ENCODE results near the gene CYP27C1.
"Not testable (repeated sequence)": the region's sequence is repeated elsewhere in the genome, so short reads cannot be mapped to it uniquely, and the experiment has no call there.

Gene CYP27C1

DNA sequence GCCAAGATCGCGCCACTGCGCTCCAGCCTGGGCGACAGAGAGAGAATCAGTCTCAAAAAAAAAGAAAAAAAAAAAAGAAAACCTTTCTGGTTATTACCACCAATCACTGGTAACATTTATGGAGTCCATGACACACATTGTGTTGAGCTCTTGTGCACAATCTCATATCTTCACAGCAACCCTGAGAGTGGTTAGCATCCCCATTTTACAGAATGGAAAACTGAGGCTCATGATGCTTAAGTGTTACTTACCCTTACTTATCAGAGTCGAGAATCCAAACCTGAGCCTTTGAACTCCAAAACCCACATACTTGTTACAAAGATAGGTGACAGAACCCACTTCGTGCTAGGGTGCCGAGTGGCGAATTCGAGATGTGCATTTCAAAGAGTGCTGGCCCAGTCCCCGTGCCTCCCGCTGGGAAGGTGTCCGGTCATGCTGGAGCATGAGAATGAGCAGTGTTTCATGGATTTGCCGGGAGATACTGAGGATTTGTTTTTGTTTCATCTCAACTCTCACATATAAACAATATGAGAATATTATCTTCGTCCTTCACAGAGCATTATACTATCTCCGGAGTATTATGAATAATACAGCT, 50.9 kb downstream of the CYP27C1 start:
- no peak for DNase-seq

DNA sequence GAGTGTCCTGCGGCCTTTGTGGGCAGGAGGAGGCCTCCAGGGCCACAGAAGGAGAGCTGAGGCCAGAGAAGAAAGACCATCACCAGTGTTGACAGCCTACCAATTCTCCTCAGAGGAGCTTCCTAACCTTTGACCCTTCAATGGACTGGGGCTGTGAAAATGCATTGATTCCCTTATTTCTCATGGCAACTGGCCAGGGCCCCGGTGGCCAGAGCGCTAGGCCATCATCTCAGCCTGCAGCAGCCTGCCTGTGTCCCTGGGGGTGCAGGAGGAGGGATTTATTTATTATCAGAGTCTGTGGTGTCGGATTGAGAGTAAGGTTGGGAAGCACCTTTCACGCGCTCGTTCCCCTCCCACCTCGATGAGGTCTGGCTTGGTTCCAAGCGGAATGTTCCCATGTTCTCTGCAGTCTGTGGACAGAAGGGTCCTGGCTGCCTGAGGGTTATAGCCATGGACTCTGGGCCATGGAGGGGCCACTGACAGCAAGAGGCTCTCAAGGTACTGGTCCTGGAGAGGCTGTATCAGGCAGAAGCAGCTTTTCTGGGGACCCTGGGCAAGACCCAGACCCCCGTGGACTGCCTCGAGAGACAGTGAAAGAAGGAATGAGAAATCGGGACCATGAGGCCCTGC, 53.8 kb downstream of the CYP27C1 start:
- DNase-seq: no peak

DNA sequence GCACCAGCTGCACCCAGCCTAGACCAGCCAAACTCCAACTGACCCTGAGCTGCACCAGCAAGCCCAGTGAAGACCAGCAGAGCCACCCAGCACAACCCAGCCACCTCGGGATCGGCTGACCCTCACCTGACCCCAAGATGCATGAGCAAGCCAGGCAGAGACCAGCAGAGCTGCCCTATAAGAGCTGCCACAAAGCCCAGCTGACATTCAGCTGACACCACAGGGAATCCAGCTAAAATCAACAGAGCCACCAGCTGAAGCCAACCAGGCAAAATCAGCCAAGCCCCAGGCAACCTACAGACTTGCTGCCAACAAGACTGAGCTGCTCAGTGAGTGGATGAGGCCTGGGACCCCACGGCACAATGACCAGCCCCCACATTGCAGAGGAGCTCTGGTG, 54.6 kb downstream of the CYP27C1 start:
- peak; percentile 71 to 82 for DNase-seq

DNA sequence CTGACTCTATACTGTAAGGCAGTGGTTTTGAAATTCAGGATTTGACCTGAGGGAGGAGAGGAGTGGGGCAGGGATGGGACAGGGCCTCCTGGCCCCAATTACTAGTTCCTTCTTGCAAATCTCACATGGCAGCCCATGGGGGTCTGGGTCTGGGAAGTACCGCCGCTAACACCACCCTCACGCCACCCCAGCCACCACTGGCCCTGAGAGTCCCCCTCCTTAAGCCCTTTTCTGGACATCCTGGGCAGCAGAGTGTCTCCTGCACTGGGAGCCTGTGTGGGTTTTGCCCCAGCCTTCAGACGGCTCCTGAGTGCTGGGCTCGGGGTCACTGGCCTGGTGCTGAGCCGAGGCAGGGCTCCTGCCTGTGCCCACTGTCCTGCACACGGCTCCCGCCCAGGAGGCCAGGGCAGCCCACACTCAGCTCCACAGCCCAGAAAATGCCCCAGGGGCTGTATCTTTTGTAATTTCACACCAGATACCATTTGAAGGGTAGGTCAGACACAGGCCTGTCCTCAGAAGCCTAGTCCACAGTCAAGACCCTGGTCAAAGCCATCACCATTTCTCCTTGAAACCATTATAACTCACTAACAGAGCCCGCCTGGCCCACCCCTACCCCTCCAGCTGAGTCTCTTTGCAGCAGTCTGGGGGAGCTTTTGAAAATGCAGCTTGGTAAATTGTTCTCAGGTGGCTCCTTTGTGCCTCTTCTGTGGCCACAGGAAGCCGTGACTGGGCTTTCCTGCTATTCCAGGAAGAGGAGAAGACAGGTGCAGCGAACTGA, 55.1 kb downstream of the CYP27C1 start:
- no peak for DNase-seq

DNA sequence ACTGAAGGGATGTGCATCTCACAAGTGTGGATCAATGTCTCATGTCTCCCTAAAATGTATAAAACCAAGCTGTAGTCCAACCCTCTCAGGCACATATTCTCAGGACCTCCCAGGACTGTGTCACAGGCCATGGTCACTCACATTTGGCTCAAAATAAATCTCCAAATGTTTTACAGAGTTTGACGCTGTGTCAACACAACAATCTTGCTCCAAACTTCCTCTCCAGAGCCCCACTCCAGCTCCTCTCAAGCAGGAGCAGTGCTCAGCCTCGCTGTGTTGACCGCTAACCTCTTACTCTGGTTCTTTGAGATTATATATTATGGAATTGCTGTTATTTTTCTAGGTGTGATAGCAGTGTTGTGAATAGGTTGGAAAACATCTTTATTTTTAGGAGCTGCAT, 56.2 kb downstream of the CYP27C1 start:
- no peak for DNase-seq

DNA sequence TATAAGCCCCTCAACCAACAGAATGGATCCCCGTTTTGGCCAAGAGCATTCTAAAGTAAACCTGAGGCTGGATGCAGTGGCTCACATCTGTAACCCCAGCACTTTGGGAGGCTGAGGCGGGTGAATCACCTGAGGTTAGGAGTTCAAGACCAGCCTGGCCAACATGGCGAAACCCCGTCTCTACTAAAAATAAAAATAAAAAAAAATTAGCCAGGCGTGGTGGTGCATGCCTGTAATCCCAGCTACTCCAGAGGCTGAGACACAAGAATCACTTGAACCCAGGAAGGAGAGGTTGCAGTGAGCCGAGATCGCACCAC, 57.1 kb downstream of the CYP27C1 start:
- not testable (repeated sequence) for DNase-seq

DNA sequence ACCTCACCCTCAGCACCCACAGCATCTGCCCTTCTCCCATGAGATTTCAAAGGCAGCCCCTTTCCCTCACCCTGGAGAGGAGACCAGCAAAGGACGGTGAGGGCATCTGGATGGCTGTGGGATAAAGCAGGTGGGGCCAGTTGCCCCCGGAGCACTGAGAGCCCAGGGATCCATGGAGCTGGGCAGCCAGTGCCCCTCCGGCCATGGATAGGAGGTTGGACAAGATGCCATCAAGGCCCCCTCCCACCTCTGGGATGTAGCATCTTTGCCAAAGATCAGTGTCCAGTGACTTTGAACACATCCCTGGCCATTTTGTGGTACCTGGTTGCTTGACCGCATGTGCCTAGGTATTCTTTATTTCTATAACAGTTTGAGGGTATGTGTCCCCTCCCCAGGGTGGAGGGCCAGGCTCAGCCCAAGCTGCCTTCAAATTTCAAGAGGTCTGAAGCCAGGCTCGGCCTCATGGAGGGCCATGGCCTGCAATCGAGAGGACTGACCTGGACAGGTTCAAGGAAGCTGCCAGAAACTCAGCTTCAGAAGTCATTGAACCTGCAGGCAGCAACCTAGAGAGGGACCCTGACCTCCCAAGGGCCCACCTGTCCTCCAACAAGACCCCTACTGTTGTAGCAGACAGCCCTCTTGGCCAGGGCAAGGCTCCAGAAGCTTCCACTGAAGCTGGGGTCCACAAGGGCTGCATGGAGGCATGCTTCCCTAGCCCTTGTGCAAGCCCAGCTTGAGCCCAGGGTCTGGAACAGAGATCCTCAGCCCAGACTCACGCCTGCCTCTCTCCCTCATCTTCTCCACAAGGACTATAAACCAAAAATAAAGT, 57.6 kb downstream of the CYP27C1 start:
- no peak for DNase-seq

DNA sequence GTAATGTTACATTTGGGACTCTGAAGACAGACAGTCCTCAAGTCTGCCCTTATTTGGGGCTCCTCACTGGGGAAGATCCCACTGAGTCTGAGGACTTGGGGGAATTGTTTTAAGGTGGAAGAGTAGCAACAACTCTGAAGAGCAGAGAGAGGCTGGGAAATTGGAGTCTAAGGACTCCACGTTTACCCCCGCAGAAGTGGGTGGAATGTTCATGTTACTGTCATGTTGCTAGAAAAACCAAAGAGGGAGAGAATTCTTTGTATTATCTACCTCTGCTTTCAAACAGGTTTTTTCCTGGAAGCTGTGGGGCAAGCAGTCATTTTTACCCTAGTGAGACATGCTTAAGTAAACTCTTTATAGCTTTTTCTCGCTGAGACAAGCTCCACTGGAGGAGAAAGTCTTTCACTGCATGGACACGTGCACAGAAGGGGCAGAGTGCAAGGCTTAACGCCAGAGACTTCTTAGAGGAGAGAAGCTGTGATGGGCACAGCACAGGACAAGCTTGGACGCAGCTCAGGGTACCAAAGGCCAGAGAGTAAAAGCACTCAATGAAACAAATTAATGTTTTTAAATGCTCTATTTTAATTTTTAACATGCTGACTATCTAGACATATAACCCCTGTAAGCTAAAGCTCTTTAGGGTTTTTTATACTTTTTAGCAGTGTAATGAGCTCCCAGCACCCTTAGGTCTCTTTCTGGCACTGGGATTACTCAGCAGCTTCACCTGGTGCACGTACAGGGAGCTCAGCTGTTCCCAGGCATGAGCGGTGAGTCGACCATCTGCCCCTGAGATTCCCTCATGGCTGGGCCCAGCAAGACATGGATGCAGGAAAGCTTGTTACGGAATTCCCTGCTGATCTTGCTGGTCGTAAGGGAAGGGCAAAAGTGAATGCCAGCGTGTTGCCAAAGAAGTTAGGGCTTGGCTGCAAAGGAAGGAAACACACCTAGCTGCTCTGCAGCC, 58.6 kb downstream of the CYP27C1 start:
- DNase-seq: no peak

DNA sequence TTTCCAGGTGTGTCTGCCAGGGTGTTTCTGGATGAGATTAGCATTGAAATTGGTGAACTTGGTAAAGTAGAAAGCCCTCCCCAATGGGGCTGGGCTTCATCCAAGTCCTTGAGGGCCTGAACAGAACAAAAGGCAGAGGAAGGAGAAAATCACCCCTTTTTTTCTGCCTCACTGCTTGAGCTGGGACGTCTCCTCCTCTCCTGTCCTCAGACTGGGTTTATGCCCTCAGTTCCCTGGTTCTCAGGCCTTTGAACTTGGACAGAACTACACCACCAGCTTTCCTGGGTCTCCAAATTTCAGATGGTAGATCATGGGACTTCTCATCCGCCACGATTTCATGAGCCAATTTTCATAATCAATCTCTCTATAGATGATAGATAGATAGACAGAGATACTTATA, 59.4 kb downstream of the CYP27C1 start:
- DNase-seq: no peak

DNA sequence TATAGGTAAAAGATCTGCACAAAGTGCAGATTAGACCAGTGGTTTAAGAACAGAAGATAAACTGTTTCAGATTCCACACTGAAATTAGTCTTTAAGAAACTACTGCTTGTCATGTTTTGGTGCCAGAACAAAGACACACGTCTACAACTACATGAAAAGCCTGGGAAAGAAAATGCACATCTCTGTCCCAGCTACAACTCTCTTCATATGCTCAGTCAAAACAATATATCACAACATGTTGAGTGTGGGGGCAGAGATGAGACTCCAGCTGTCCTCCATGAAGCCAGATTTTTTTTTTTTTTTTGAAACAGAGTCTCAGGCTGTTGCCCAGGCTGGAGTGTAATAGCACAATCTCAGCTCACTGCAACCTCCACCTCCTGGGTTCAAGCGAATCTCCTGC, 60.6 kb downstream of the CYP27C1 start:
- DNase-seq: no peak

DNA sequence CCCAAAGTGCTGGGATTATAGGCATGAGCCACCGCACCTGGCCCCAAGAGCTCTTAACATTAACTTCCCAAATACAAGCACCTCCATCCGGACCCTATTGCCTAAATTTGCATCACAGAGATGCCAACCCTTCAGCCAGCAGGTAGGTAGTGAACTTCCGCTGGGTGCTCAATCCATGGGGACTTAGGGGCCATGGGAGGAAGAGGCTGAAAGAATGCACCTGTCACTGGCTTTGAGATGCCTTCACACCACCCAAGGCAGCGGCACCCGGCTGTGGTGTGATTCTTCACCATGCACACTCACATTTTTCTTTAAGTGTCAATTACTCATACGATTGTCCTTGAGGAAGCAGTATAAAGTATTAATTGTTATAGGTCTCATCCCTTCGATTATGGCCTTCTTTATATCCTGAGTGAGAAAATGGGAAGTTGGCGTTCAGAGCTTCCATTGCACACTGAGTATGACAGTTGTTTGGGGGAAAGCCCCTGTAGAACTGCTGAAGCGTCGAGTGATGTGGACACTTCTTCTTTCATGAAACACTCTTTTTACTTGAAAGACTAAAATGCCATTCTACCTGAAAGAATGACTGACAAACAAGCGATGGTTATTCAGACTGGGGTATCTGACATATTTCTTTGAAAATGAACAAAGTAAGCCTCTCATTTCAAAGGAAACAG, 61.3 kb downstream of the CYP27C1 start:
- DNase-seq: no peak

DNA sequence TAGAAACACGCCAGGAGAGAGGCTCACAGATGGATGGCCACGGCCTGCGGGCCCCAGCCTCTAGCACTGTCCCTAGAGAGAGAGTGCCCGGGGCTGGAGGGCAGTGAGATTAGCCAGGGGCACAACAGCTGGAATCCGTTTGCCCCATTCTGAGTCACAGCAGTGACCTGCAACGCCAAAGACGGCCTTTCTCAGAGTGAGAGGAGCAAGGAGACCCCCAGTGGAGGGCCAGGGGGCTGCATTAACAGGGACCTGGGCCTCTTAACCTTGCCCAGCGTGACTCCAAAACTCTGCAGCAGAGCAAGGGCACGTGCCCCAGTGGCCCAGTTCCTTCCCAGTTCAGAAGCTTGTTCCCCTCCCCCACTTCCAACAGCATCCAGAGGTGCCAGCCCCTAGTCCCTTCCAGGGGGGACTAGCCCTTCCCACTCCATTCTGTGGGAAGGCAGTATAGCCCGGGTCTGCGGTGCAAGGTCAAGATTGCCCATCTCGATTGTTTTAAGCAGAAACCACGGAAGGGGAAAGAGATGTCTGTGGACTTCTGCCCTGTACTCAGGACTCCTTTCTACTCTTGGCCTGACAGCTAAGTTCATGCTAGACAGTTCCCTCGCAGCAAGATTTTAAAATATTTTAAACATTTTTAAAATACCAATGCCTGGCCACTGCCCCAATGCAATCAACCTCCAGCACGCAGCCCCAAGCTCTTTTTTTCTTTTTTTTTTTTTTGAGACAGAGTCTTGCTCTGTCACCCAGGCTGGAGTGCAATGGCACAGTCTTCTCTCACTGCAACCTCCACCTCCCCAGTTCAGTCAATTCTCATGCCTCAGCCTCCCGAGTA, 62.2 kb downstream of the CYP27C1 start:
- DNase-seq: no peak

DNA sequence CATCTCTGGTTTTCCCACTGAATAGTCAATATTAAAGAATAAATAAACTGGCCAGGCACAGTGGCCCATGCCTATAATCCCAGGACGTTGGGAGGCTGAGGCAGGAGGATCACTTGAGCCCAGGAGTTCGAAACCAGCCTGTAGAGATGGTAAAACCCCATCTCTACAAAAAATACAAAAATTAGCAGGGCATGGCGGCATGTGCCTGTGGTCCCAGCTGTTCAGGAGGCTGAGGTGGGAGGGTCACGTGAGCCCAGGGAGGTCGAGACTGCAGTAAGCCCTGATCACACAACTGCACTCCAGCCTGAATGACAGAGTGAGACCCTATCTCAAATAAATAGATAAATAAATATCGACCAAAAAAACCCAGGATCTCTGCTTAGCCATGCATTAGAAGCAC, 63.0 kb downstream of the CYP27C1 start:
- no peak for DNase-seq

DNA sequence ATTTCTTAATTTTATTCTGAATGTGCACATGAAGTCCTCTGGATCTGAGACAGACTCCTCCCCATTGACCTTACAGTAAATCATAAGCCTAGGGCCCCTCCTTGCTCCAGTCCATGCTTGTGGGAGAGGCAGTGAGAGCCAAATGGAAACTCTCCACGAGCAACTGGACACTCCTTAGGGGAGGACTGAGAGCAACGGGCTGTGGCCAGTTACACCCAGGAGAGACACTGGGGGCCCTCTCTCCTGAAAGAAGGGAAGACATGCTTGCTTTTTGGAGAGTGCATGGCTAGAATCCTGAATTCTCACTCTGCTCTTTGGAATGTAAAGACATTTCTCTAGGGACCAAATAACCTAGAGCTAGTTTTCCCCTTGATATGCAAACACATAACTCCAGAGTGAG, 64.2 kb downstream of the CYP27C1 start:
- no peak for DNase-seq

DNA sequence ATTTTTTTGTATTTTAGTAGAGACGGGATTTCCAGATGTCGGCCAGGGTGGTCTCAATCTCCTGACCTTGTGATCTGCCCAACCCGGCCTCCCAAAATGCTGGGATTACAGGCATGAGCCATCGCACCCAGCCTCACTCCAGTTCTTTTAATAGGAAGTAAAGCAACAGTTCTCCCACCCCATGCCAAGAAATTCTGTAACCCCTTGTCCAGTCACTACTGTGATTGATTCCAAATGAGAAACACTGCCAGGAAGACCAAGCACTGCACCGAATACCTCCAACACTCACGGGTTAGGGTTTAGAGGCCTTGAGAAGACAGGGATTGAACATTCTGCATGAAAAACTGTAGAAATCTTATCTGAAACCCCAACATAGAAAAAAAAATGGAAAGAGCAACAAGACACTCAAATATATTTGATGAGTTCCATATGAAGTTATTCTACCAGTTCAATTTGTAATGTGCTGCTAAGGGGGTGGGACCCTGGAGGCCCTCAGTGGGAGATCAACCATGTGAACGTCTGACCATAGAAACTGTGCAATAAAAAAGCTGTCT, 65.0 kb downstream of the CYP27C1 start:
- no peak for DNase-seq

DNA sequence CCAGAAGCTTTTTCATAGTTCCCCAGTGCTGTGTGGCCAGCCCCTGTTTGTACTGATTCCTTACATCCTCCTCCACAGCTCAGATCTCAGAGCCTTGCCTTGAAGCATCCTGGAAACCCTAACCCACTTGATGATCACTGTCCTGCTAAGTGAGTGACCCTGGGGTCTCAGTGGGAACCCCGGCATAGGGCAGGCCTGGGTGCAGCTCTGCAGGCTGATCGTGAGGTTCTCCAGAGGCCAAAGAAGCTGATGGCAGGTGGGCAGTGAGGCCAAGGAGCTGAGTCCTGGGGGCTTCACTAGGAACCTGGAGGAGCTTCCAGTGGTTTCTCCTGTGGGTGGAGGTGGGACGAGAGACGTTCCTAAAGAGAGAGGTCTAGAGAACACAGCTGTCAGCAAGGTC, 65.7 kb downstream of the CYP27C1 start:
- DNase-seq: no peak

DNA sequence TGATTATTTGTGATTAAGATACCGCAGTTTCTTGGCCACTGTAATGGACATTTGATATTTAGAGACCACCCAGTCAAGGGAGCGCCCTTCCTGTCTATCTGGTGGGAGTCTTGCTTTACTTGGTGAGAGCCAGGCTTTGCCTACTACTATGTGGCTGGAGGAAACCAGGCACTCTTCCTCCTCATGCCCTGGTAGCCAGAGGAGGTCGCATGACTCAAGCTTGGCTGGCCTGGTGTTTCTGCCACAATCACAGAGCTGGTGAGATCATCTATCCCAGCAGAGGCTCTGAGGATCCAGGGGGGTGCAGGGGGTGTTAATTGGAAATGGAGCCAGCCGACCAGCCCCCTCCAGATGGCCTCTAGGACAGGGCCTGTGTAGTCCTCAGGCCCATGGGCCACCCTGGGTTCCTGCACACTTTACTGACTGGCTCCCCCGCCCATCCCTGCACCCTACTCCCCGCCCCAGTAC, 66.4 kb downstream of the CYP27C1 start:
- DNase-seq: no peak

DNA sequence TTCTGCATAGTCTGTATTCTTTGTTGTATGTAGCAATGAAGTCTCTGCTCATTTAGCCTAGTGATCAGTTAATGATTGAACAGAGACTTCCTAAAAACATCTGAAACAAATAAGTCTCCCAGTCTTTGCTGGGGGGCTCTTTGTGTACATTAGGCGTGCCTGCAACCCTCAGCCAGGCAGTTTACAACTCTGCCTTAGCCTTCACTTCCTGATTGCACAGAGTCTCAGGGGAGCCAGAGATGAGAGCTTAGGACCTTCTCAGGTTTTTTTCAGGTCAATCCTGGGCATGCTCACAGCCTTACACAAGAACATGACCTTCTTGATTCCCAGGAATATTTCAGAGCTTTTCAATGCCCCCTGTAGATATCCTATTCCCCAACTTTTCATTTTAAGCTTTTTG, 69.1 kb downstream of the CYP27C1 start:
- DNase-seq: no peak

DNA sequence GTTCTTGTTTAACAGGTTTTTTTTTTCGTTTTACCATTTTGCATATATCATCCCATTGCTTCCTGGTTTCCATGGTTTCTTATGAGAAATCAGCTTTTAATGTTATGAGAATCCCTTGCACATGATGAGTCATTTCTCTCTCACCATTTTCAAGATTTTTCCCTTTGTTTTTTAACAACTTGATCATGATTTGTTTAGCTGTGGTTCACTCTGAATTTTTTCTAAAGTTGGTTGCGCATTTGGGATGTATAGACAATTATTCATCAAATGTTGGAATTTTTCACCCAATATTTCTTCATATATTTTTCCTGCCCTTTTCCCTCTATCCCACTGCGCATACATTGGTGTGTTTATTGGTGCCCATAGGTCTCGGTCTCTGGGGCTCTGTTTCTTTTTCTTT, 70.7 kb downstream of the CYP27C1 start:
- DNase-seq: no peak

DNA sequence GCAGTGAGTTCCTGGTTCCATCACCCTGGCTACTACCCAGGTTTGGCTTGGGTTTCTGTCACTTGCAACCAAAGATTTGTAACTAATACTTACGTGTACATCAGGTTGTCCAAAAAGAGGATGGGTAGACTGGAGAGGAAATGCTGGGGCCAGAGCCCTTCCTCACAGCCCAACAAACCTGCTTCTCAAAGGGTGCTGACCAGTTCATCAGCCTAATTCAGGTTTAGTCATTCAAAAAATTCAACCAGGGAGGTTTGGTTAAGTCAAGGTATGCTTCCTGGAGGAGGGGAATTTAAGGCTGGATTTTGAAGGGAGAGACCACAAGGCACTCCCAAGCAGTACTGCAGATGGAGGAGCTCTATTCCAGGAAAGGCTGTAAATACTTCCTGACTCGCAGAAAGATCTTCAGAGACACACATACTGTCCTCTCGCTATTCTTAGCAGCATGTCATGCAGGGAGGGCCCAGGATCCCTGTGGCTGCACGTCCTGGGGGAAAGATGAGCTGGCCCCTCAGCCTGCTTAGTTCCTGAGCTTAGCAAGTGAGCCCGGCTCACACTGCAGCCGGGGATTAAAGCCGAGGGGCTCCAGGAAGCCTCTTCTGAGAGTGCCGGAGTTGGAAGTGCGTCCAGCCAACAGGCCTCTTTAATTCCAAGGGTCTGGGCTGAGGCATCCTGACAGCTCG, 73.1 kb downstream of the CYP27C1 start:
- no peak for DNase-seq
